Measurements from ENCODE around the gene NLRP3.

DNA sequence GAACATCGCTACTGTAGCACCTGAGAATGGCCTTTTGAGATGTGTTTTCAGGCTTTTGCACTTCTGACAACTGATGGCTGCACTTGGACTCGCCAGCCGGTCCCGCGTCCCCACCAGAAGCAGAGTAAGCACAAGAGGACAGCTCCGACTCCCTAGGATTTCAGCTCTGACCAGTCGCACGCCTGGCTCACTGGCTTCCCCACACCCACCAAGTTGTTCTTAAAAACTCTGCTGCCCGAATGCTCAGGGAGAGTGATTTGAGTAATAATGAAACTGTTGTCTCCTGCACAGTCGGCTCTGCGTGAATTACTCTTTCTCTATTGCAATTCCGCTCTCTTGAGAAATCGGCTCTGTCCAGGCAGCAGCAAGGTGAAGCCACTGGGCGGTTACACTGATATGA is 40.2 kb upstream of the NLRP3 start:
- TF ChIP-seq EP300 (IDR thresholded peaks at IDR 0.05; ENCODE audit: low read depth in 2 of 2, low read length in 2 of 2) (no peak), EP300 (CRISPR knock-in tag; IDR thresholded peaks at IDR 0.05; ENCODE audit: borderline replicate concordance) (no peak), JUND (CRISPR knock-in tag; IDR thresholded peaks at IDR 0.05) (no peak), GATAD2A (CRISPR knock-in tag; IDR thresholded peaks at IDR 0.05) (no peak), POLR2A (IDR thresholded peaks at IDR 0.05; ENCODE audit: insufficient read depth in 1 of 2, low read depth in 2 of 2, low read length in 2 of 2) (no peak), ZNF615 (CRISPR knock-in tag; IDR thresholded peaks at IDR 0.05; ENCODE audit: borderline replicate concordance) (no peak), HDAC2 (CRISPR knock-in tag; IDR thresholded peaks at IDR 0.05) (no peak), BCL6 (CRISPR knock-in tag; IDR thresholded peaks at IDR 0.05) (no peak), SALL2 (CRISPR knock-in tag; IDR thresholded peaks at IDR 0.05) (no peak), ZFX (CRISPR knock-in tag; IDR thresholded peaks at IDR 0.05; ENCODE audit: low read depth) (no peak), YEATS2 (CRISPR knock-in tag; IDR thresholded peaks at IDR 0.05; ENCODE audit: borderline replicate concordance) (no peak)
- TF ChIP-seq, protein P1, sequence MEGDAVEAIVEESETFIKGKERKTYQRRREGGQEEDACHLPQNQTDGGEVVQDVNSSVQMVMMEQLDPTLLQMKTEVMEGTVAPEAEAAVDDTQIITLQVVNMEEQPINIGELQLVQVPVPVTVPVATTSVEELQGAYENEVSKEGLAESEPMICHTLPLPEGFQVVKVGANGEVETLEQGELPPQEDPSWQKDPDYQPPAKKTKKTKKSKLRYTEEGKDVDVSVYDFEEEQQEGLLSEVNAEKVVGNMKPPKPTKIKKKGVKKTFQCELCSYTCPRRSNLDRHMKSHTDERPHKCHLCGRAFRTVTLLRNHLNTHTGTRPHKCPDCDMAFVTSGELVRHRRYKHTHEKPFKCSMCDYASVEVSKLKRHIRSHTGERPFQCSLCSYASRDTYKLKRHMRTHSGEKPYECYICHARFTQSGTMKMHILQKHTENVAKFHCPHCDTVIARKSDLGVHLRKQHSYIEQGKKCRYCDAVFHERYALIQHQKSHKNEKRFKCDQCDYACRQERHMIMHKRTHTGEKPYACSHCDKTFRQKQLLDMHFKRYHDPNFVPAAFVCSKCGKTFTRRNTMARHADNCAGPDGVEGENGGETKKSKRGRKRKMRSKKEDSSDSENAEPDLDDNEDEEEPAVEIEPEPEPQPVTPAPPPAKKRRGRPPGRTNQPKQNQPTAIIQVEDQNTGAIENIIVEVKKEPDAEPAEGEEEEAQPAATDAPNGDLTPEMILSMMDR (CRISPR knock-in tag; IDR thresholded peaks at IDR 0.05) = no peak
- TF ChIP-seq, protein P2, sequence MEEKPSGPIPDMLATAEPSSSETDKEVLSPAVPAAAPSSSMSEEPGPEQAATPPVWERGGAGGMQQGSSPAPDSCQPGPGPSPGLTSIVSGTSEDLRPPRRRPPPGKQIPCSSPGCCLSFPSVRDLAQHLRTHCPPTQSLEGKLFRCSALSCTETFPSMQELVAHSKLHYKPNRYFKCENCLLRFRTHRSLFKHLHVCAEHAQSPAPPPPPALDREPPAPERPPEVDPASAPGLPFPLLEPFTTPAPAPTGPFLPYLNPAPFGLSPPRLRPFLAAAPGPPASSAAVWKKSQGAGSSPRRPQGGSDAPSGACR (CRISPR knock-in tag; IDR thresholded peaks at IDR 0.05) = no peak

Measured in HepG2 (cell line).